Karpas-422 (cell line): ENCODE data around the gene OLFM1. TPM values are rescaled to one million over a fixed set of nuclear protein-coding genes. Genes with fewer than 3 reads are reported as not detected.
A peak's percentile ranks its signal among the peaks of the same experiment; 100 is the strongest.

Source experiments
- DNase-seq: peaks from one replicate; pipeline ENCODE4 v3.0.0-alpha.2; 2015
- H2AFZ ChIP-seq: fragments of 200-600 bp; sonication (generic); 2 replicates; pipeline ENCODE4 v1.6.1; 2014; ENCODE audit warnings: antibody characterized with exemption, low read length, mixed read lengths
- H3K27ac ChIP-seq: fragments of 200-600 bp; sonication (generic); 2 replicates; pipeline ENCODE4 v1.5.1; 2014; ENCODE audit warnings: mild to moderate bottlenecking, low read length, moderate library complexity
- H3K27me3 ChIP-seq: fragments of 200-600 bp; sonication (generic); 2 replicates; pipeline ENCODE4 v1.6.1; 2014; ENCODE audit warnings: low read length, mixed read lengths
- H3K36me3 ChIP-seq: fragments of 200-600 bp; sonication (generic); 2 replicates; pipeline ENCODE4 v1.6.1; 2014; ENCODE audit warnings: low read length, mixed read lengths; ENCODE audit not compliant: insufficient read depth
- H3K4me1 ChIP-seq: fragments of 200-600 bp; sonication (generic); 2 replicates; pipeline ENCODE4 v1.6.1; 2014; ENCODE audit warnings: mild to moderate bottlenecking, low read length, mixed read lengths
- H3K4me2 ChIP-seq: fragments of 200-600 bp; sonication (generic); 2 replicates; pipeline ENCODE4 v1.6.1; 2014; ENCODE audit warnings: low read length, low read depth, mild to moderate bottlenecking; ENCODE audit not compliant: poor library complexity, severe bottlenecking
- H3K4me3 ChIP-seq: fragments of 200-600 bp; sonication (generic); 2 replicates; pipeline ENCODE4 v1.5.1; 2014; ENCODE audit warnings: mild to moderate bottlenecking, antibody characterized with exemption, low read length, mixed read lengths
- H3K79me2 ChIP-seq: fragments of 200-600 bp; sonication (generic); 2 replicates; pipeline ENCODE4 v1.6.1; 2014; ENCODE audit warnings: mild to moderate bottlenecking, low read length, mixed read lengths
- H3K9ac ChIP-seq: fragments of 200-600 bp; sonication (generic); 2 replicates; pipeline ENCODE4 v1.6.0; 2014; ENCODE audit warnings: low read length
- H3K9me2 ChIP-seq: fragments of 200-600 bp; sonication (generic), shearing (Covaris generic); replicated peaks from 2 replicates; pipeline ENCODE4 v1.6.0; 2014; ENCODE audit warnings: mild to moderate bottlenecking, low read length, moderate library complexity; ENCODE audit not compliant: insufficient read depth
- H3K9me3 ChIP-seq: fragments of 300-700, 200-600 bp; sonication (generic); 2 replicates; pipeline ENCODE4 v1.6.1; 2014; ENCODE audit warnings: low read length, mixed read lengths
- H4K20me1 ChIP-seq: fragments of 200-600 bp; sonication (generic); 2 replicates; pipeline ENCODE4 v1.6.1; 2014; ENCODE audit warnings: mild to moderate bottlenecking, antibody characterized with exemption, low read length, low read depth; ENCODE audit not compliant: insufficient read depth
- total RNA-seq: library from RNA; depleted of rRNA; stranded (reverse); fragments of >200 nt; shearing (Covaris generic); gene quantifications from 2 replicates; pipeline ENCODE4 v1.2.3, GENCODE V29; 2014; ENCODE audit warnings: low replicate concordance

The OLFM1 gene
- total RNA-seq, 1 experiment from 2014 or later = not detected

DNA sequence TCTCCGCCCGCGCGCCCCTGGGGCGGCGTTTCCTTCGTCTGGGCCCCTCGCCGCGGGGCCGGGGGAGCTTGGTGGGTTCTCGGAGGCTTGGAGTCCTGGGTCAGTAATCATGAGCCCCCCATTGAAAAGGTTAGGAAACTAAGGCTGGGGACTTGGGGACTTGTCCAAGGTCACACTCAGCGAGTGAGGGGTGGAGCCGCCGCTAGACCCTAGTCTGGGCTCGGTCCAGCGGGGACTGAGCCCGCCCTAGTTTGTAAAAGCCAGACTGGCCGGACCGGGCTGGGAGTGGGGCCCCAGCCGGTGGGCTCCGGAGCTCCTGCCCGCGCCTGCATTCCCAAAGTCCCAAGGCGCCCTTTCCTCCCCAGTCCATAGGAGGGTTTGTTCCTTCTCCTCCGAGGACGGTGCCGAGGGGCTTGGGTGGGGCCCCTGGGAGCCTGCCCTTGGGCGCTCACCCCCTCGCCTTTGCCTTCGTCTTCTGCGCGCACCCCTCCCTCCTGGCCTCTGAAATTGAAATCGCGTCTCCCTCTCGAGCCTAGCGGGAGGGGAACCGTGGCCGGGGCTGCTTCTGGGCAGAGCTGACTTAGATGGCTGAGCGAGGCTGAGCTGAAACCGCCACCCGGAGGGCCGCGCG, 995 bp downstream of the OLFM1 start:
- no peaks in the 10 kb centered on the region for H3K79me2 ChIP-seq
- no peaks in the 10 kb centered on the region for H3K27me3 ChIP-seq
- no peak overlapping the region for H3K9ac ChIP-seq
- no peak overlapping the region for H3K27ac ChIP-seq
- no peak for DNase-seq
- H3K4me3 ChIP-seq = no peak overlapping the region
- H2AFZ ChIP-seq = no peak overlapping the region
- H4K20me1 ChIP-seq = no peaks in the 10 kb centered on the region
- no peaks in the 10 kb centered on the region for H3K9me3 ChIP-seq
- no peaks in the 10 kb centered on the region for H3K9me2 ChIP-seq
- H3K4me1 ChIP-seq = peaks cover 5% of the 10 kb centered on the region
- H3K36me3 ChIP-seq = no peaks in the 10 kb centered on the region
- H3K4me2 ChIP-seq = no peak overlapping the region

DNA sequence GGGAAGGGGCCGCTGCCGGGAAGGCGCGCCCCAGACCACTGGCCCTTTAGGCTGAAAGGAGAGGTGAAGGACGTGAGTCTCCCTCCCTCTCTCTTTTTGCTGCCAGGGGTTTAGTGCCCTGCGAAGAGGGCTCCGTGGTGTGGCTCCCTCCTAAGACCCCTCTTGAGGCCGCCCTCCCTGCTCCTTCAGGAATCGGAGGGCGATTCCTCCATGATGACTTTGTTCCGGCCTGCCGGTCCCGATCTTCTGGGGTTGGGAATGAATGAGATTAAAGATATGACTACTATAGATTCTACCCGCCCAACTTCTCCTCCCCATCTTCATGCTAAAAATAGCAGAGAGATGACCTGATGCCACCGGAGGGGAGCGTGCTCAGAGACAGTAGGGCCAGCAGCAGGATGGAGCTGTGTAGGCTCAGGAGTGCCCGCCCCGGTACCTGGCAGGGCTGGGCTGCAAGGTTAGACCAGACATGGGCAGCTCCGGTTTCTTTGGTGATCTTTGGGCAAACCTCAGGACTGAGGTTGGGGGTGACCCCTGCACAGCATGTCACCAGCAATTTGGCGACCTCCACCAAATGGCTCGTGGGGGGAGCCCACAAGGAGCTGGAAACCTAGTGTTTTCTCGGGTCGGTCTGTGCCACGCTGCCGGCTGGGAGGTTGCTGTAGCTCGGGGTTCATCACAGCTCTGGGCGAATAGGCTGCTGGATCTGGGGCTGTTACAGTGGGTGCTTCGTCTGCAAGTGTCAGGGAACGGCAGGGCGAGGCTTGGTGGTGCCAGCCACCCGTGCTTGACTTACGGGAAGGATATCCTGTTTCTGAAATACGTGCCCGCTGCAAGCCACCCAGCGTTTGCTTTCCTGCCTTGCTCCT, 1.7 kb downstream of the OLFM1 start:
- peaks cover 5% of the 10 kb centered on the region for H3K4me1 ChIP-seq
- no peak overlapping the region for H3K27ac ChIP-seq
- H3K36me3 ChIP-seq = no peaks in the 10 kb centered on the region
- H3K27me3 ChIP-seq = no peaks in the 10 kb centered on the region
- no peaks in the 10 kb centered on the region for H3K79me2 ChIP-seq
- no peak for DNase-seq
- H3K9ac ChIP-seq = no peak overlapping the region
- no peak overlapping the region for H3K4me2 ChIP-seq
- H2AFZ ChIP-seq = no peak overlapping the region
- no peak overlapping the region for H3K4me3 ChIP-seq
- H3K9me3 ChIP-seq = no peaks in the 10 kb centered on the region
- no peaks in the 10 kb centered on the region for H4K20me1 ChIP-seq
- H3K9me2 ChIP-seq = no peaks in the 10 kb centered on the region

DNA sequence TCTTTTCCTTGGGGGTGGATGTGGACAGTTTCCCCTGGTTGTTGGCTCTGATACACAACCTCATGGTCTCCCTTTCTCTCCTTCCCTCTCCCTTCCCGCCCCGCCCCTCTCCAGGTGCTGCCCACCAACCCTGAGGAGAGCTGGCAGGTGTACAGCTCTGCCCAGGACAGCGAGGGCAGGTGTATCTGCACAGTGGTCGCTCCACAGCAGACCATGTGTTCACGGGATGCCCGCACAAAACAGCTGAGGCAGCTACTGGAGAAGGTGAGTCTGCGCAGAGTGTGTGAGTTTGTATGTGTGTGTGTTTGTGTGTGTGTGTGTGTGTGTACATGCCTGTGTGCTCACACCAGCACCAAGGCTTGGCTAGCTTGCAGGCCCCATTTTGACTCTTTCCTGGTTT, 2.6 kb downstream of the OLFM1 start:
- no peak overlapping the region for H3K9ac ChIP-seq
- H3K4me2 ChIP-seq = no peak overlapping the region
- no peak overlapping the region for H2AFZ ChIP-seq
- no peak overlapping the region for H3K4me3 ChIP-seq
- no peaks in the 10 kb centered on the region for H3K36me3 ChIP-seq
- no peaks in the 10 kb centered on the region for H3K9me3 ChIP-seq
- H3K9me2 ChIP-seq = no peaks in the 10 kb centered on the region
- H3K27me3 ChIP-seq = no peaks in the 10 kb centered on the region
- H3K27ac ChIP-seq = no peak overlapping the region
- no peaks in the 10 kb centered on the region for H4K20me1 ChIP-seq
- no peaks in the 10 kb centered on the region for H3K79me2 ChIP-seq
- H3K4me1 ChIP-seq = peaks cover 5% of the 10 kb centered on the region
- no peak for DNase-seq

DNA sequence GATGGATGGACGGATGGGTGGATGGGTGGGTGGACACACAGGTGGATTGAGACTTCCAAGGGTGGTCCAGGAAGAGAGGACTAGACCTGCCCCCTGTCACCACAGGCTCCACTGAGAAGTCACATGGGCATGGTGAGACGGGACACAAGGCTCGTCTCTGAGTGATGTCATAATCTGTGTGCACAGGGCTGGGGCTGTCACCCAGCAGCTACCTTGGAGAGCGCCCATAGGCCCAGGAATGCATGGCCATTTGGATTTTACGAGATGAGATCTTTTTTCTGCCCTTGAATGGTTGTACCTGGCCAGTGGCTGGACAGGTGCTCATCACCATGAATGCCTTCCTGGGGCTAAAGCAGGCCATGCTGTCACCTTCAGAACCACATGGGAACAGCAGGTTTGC, 3.1 kb downstream of the OLFM1 start:
- H3K9ac ChIP-seq = no peak overlapping the region

DNA sequence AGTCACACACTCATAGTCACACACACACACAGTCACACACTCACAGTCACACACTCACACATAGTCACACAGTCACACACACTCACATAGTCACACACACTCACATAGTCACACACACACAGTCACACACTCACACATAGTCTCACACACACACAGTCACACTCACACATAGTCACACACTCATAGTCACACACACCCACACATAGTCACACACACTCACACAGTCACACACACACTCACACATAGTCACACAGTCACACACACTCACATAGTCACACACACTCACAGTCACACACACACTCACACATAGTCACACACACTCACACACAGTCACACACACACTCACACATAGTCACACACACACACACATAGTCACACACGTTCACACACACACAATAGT, 4.1 kb downstream of the OLFM1 start:
- H4K20me1 ChIP-seq = no peaks in the 10 kb centered on the region
- no peak for DNase-seq
- H3K27me3 ChIP-seq = no peaks in the 10 kb centered on the region

More for the DNA sequence above, 3.1 kb downstream of the OLFM1 start:
- no peaks in the 10 kb centered on the region for H3K9me2 ChIP-seq
- no peaks in the 10 kb centered on the region for H3K79me2 ChIP-seq
- H3K36me3 ChIP-seq = no peaks in the 10 kb centered on the region
- H4K20me1 ChIP-seq = no peaks in the 10 kb centered on the region
- H3K4me1 ChIP-seq = peaks cover 5% of the 10 kb centered on the region
- peak; percentile 49 for DNase-seq
- H3K4me3 ChIP-seq = no peak overlapping the region
- H3K9me3 ChIP-seq = no peaks in the 10 kb centered on the region
- no peak overlapping the region for H3K27ac ChIP-seq
- no peaks in the 10 kb centered on the region for H3K27me3 ChIP-seq
- no peak overlapping the region for H2AFZ ChIP-seq
- H3K4me2 ChIP-seq = no peak overlapping the region

DNA sequence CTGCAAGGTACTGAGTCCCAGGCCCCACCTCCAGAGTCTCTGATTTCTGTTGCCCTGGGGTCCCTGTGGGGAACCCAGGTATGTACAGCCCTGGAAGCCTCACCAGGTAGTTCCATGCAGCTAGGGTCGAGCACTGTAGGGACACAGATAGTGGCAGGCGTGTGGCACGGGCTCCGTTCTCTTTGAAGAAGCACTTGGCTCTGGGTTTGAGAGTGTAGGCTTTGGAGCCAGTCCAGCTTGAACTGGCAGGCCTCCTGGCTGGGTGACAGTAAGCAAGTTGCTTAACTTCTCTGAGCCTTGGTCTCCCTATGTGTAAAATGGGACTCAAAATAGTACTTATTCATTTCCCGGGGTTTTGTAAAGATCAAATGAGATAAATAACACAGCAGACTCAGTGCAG, 5.6 kb downstream of the OLFM1 start:
- peaks cover 5% of the 10 kb centered on the region for H3K4me1 ChIP-seq
- no peaks in the 10 kb centered on the region for H3K36me3 ChIP-seq
- no peaks in the 10 kb centered on the region for H3K9me2 ChIP-seq
- no peak overlapping the region for H3K27ac ChIP-seq
- H3K4me3 ChIP-seq = no peak overlapping the region
- no peaks in the 10 kb centered on the region for H3K27me3 ChIP-seq
- no peak overlapping the region for H3K4me2 ChIP-seq
- no peaks in the 10 kb centered on the region for H4K20me1 ChIP-seq
- H2AFZ ChIP-seq = no peak overlapping the region
- H3K79me2 ChIP-seq = no peaks in the 10 kb centered on the region
- no peak for DNase-seq
- H3K9ac ChIP-seq = no peak overlapping the region
- H3K9me3 ChIP-seq = no peaks in the 10 kb centered on the region

More for the DNA sequence above, 4.1 kb downstream of the OLFM1 start:
- H3K4me1 ChIP-seq = peaks cover 5% of the 10 kb centered on the region
- H3K36me3 ChIP-seq = no peaks in the 10 kb centered on the region
- no peak overlapping the region for H2AFZ ChIP-seq
- no peaks in the 10 kb centered on the region for H3K9me3 ChIP-seq
- no peak overlapping the region for H3K4me2 ChIP-seq
- H3K9me2 ChIP-seq = no peaks in the 10 kb centered on the region
- H3K27ac ChIP-seq = no peak overlapping the region
- no peaks in the 10 kb centered on the region for H3K79me2 ChIP-seq
- no peak overlapping the region for H3K9ac ChIP-seq
- no peak overlapping the region for H3K4me3 ChIP-seq

DNA sequence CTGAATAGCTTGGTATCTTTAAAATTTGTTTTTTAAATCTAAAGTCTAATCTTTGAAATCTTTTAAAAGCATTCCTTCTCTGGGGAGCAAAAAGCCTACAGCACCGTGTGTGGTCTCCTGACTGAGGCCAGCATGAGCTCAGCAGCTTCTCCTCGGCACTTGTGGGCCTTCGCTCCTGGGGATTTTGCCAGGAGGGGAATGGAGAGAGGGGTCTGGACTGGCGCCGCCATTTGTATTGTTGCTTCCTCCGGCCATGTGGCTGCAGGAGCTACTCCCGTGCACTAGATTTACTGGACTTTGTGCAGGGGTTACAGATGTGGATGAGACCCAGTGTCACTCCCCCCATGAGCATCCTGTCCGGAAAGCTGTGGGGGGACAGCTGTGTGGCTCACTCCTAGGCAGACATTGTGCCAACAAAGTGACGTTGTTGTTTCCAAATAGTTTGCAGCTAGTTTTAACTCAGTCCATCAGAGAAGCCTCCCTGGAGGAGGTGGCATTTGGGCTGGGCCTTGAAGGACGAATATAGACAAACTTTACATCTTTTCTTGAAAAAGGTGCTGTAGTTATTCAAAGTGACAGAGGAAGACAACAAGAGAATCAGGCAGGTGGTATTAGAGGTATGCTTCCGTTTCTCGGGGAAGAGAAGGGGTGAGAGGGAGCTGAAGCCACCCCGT, 6.6 kb downstream of the OLFM1 start:
- Histone ChIP-seq H4K20me1 (0 out of 2 replicates have a peak, but pooled peaks cover 6% of the 10 kb centered on the region), H3K4me2 (no peak overlapping the region), H3K27ac (no peak overlapping the region), H3K4me3 (no peak overlapping the region), H3K9me3 (no peaks in the 10 kb centered on the region), H3K27me3 (no peaks in the 10 kb centered on the region), H3K36me3 (no peaks in the 10 kb centered on the region), H3K9ac (no peak overlapping the region), H3K9me2 (no peaks in the 10 kb centered on the region), H2AFZ (no peak overlapping the region), H3K79me2 (no peaks in the 10 kb centered on the region), H3K4me1 (peaks cover 5% of the 10 kb centered on the region)
- DNase-seq = no peak
